ENCODE results near the gene GAB2.

The GAB2 gene

GRCh38 chr11:78364128-78364751, 53.4 kb downstream of the GAB2 start:
- TF ChIP-seq EGR2 (tag by site-specific recombination; IDR thresholded peaks at IDR 0.05; ENCODE audit: low read depth) (0 out of 2 replicates have a peak, but pooled peaks have one; percentile 16), ZFP3 (tag by site-specific recombination; IDR thresholded peaks at IDR 0.05; ENCODE audit: low read depth) (no peak), ZNF140 (tag by site-specific recombination; IDR thresholded peaks at IDR 0.05) (no peak)
- ChIA-PET POLR2A (no interaction called here), CTCF (interaction anchor here (0.6 kb wide), 1 partner anchor 16 kb away, joined by 3 read pairs; no protein-coding TSS in a partner anchor)
- H3K36me3 ChIP-seq (ENCODE audit: control insufficient read depth in 2 of 2, insufficient read depth in 1 of 2, low read length in 2 of 2), result no peaks in the 10 kb centered on the region
- H3K27ac ChIP-seq (ENCODE audit: extremely low read depth, low read depth, low read length), result no peak overlapping the region
- H3K4me1 ChIP-seq (ENCODE audit: control insufficient read depth, insufficient read depth, low read length), result no peaks in the 10 kb centered on the region
- no peaks in the 10 kb centered on the region for H3K9me3 ChIP-seq (ENCODE audit: control insufficient read depth, insufficient read depth, low read depth, low read length)
- H3K4me3 ChIP-seq (ENCODE audit: low read depth, low read length), result no peak overlapping the region

- TF ChIP-seq ZNF664 (tag by site-specific recombination; IDR thresholded peaks at IDR 0.05) (peak; percentile 57), EGR2 (tag by site-specific recombination; IDR thresholded peaks at IDR 0.05; ENCODE audit: low read depth) (no peak)
- Histone ChIP-seq H3K4me3 (ENCODE audit: low read depth, low read length) (no peak overlapping the region), H3K4me1 (ENCODE audit: control insufficient read depth, insufficient read depth, low read length) (no peaks in the 10 kb centered on the region), H3K36me3 (ENCODE audit: control insufficient read depth in 2 of 2, insufficient read depth in 1 of 2, low read length in 2 of 2) (no peaks in the 10 kb centered on the region), H3K27ac (ENCODE audit: extremely low read depth, low read depth, low read length) (no peak overlapping the region), H3K9me3 (ENCODE audit: control insufficient read depth, insufficient read depth, low read depth, low read length) (no peaks in the 10 kb centered on the region)
- POLR2A ChIA-PET, result no interaction called here
- CTCF ChIA-PET, result no interaction called here
These were observed 54.5 kb downstream of the GAB2 start for GRCh38 chr11:78363024-78363619.

GRCh38 chr11:78361228-78361627, 56.4 kb downstream of the GAB2 start:
- CTCF ChIA-PET, result interaction anchor here (1.0 kb wide), 1 partner anchor 60 kb away, joined by 3 read pairs; no protein-coding TSS in a partner anchor
- POLR2A ChIA-PET, result no interaction called here
- no peak overlapping the region for H3K4me3 ChIP-seq (ENCODE audit: low read depth, low read length)
- TF ChIP-seq PRDM1 (tag by site-specific recombination; IDR thresholded peaks at IDR 0.05) (no peak), TRIM28 (IDR thresholded peaks at IDR 0.05; ENCODE audit: borderline replicate concordance, low read length) (no peak), ZNF2 (tag by site-specific recombination; IDR thresholded peaks at IDR 0.05) (no peak), ZNF175 (tag by site-specific recombination; IDR thresholded peaks at IDR 0.05) (no peak), ZNF239 (tag by site-specific recombination; IDR thresholded peaks at IDR 0.05) (no peak), ZNF169 (tag by site-specific recombination; IDR thresholded peaks at IDR 0.05) (no peak), SP3 (tag by site-specific recombination; IDR thresholded peaks at IDR 0.05) (no peak), PATZ1 (tag by site-specific recombination; IDR thresholded peaks at IDR 0.05) (no peak), ZSCAN5A (tag by site-specific recombination; IDR thresholded peaks at IDR 0.05) (no peak)
- no peaks in the 10 kb centered on the region for H3K4me1 ChIP-seq (ENCODE audit: control insufficient read depth, insufficient read depth, low read length)
- no peaks in the 10 kb centered on the region for H3K9me3 ChIP-seq (ENCODE audit: control insufficient read depth, insufficient read depth, low read depth, low read length)
- H3K27ac ChIP-seq (ENCODE audit: extremely low read depth, low read depth, low read length), result no peak overlapping the region
- H3K36me3 ChIP-seq (ENCODE audit: control insufficient read depth in 2 of 2, insufficient read depth in 1 of 2, low read length in 2 of 2), result no peaks in the 10 kb centered on the region

GRCh38 chr11:78359921-78360320, 57.7 kb downstream of the GAB2 start:
- Histone ChIP-seq H3K27ac (ENCODE audit: extremely low read depth, low read depth, low read length) (no peak overlapping the region), H3K9me3 (ENCODE audit: control insufficient read depth, insufficient read depth, low read depth, low read length) (no peaks in the 10 kb centered on the region), H3K36me3 (ENCODE audit: control insufficient read depth in 2 of 2, insufficient read depth in 1 of 2, low read length in 2 of 2) (no peaks in the 10 kb centered on the region), H3K4me1 (ENCODE audit: control insufficient read depth, insufficient read depth, low read length) (no peaks in the 10 kb centered on the region), H3K4me3 (ENCODE audit: low read depth, low read length) (no peak overlapping the region)
- no peak for TF ChIP-seq YY2 (tag by site-specific recombination; IDR thresholded peaks at IDR 0.05)
- ChIA-PET CTCF (interaction anchor here (0.7 kb wide), 1 partner anchor 98 kb away, joined by 4 read pairs; no protein-coding TSS in a partner anchor), POLR2A (no interaction called here)
